PC-9 (cell line): ENCODE measurements around the gene XXYLT1.

Experiments
- EZH2 ChIP-seq: fragments of 200-600 bp; sonication (generic); IDR thresholded peaks from 2 replicates; pipeline ENCODE4 v1.8.0; 2017; ENCODE audit warnings: antibody characterized with exemption, low read depth
- TF ChIP-seq, protein P1 (sequence below): fragments of 200-600 bp; sonication (generic); conservative IDR thresholded peaks from 2 replicates; pipeline ENCODE4 v1.6.1; 2017; ENCODE audit warnings: mixed run types, antibody characterized with exemption, mild to moderate bottlenecking, moderate library complexity

- TF ChIP-seq, protein P1, sequence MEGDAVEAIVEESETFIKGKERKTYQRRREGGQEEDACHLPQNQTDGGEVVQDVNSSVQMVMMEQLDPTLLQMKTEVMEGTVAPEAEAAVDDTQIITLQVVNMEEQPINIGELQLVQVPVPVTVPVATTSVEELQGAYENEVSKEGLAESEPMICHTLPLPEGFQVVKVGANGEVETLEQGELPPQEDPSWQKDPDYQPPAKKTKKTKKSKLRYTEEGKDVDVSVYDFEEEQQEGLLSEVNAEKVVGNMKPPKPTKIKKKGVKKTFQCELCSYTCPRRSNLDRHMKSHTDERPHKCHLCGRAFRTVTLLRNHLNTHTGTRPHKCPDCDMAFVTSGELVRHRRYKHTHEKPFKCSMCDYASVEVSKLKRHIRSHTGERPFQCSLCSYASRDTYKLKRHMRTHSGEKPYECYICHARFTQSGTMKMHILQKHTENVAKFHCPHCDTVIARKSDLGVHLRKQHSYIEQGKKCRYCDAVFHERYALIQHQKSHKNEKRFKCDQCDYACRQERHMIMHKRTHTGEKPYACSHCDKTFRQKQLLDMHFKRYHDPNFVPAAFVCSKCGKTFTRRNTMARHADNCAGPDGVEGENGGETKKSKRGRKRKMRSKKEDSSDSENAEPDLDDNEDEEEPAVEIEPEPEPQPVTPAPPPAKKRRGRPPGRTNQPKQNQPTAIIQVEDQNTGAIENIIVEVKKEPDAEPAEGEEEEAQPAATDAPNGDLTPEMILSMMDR, result no peak
- no peak for TF ChIP-seq EZH2
These were observed 192.0 kb downstream of the XXYLT1 start for GRCh38 chr3:195078891-195079440.
